Measurements from ENCODE around the gene CCDC187.
A peak's percentile ranks its signal among the peaks of the same experiment; 100 is the strongest.
"Not testable (repeated sequence)": the region's sequence is repeated elsewhere in the genome, so short reads cannot be mapped to it uniquely, and the experiment has no call there.

The CCDC187 gene

DNA sequence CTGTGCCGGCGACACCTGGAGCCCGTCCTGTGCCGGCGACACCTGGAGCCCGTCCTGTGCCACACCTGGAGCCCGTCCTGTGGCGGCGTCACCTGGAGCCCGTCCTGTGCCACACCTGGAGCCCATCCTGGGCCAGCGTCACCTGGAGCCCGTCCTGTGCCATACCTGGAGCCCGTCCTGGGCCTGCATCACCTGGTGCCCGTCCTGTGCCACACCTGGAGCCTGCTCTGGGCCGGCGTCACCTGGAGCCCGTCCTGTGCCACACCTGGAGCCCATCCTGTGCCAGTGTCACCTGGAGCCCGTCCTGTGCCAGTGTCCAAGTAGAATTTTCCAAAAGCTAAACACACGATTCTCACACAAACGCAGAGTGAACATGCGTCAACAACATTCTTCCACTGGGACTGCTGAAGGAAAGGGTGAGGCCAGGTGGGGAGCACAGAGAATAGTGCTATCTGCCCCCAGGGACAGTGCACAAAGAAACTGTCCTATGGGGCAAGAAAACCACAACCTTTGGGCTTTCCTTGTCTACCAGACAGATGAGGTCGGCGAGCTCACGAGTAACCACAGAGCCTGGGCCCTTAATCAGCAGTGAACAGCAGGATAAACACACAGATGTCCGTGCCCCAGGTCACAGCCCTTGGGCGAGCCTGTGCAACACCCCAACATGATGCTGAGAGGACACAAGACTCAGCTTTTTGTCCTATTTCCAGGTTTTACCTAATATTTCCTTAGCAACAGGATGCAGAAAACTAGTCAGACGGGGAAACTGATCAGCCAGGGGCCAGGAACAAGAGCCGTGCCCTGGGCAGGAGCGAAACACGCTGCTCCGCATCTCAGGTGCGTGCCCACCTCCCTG lies 66.2 kb downstream of the CCDC187 start:
- DNase-seq = peak; percentile 66

DNA sequence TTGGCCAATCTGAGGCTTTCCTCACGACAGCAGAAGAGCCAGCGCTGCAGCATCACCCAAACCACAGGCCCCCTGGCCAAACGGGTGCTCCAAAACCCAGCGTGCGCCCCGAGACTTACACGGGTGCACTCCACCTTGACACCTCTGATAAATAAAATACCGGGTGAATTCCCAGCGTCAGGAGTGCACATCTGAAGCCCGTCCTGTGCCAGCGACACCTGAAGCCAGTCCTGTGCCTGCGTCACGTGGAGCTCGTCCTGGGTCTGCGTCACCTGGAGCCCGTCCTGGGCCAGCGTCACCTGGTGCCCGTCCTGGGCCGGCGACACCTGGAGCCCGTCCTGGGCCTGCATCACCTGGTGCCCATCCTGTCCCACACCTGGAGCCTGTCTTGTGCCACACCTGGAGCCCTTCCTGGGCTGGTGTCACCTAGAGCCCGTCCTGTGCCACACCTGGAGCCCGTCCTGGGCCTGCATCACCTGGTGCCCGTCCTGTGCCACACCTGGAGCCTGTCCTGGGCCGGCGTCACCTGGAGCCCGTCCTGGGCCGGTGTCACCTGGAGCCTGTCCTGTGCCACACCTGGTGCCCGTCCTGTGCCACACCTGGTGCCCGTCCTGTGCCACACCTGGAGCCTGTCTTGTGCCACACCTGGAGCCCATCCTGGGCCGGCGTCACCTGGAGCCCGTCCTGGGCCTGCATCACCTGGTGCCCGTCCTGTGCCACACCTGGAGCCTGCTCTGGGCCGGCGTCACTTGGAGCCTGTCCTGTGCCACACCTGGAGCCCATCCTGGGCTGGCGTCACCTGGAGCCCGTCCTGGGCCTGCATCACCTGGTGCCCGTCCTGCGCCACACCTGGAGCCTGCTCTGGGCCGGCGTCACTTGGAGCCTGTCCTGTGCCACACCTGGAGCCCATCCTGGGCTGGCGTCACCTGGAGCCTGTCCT lies 67.2 kb downstream of the CCDC187 start:
- not testable (repeated sequence) for DNase-seq

DNA sequence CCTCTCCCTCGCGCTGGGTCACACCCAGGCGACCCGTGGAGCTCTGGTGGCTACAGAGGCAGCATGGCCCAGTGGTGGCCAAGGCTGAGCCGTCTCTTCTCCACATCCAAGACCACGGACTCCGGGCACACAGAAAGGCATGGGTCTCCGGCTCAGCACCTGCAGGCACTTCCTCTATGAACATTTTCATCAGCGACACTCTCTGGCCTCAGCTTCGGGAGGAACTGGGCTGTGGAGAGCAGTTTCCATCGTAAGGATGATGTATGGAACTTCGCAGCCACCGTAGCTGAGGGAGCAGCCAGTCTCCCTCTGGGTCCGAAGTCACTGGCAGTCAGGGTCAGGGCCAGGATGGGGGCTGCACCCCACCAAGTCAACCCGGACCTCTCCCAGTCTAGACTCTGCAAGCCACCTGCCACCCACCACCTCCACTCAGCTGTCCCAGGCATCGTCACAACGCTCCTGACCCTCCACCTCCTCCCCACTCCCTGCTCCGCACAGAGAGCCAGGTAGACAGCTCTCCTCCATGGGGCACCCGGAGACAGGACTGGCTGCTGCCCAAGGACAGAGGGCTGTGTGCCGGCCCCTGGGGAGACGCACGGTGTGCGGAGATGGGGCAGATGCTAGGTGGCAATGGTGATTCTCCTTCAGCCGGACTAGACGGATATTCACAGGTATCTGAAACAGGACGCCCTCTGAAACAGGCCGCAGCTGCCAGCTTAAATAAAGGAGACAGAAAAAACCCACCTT lies 68.0 kb downstream of the CCDC187 start:
- no peak for DNase-seq

DNA sequence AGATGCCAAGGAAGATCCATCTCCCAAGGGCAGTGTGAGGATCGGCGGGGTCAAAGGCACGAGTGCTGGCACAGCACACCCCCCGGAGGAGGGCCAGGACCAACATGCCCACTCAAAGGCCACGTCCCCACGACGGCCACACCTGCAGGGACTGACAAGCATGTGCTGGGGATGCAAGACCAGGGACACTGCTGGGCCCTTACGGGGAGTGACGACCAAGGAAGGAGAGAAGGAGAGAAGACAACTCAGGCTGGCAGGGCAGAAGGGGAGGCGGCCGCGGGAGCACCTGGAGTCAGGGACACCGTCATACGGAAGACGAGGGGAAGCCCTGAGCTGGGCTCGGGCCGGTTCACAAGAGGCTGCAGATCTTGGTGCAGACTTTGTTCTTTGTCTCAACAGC lies 68.7 kb downstream of the CCDC187 start:
- DNase-seq = no peak

DNA sequence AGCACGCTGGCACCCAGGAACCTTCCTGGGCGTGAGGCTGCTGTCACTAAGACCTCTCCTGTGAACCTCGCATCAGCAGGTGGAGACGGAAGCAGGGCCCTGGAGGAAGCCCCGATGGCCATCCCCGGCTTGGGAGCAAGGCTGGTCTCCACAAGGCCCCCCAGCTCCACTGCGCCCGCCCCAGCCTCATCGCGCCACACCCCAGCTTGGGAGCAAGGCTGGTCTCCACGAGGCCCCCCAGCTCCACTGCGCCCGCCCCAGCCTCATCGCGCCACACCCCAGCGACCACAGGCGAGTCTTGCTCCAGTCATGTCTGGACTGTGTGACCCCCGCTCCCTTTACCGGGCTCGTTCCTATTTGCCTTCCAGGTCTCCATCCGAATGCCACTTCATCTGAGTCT lies 69.3 kb downstream of the CCDC187 start:
- DNase-seq = no peak

DNA sequence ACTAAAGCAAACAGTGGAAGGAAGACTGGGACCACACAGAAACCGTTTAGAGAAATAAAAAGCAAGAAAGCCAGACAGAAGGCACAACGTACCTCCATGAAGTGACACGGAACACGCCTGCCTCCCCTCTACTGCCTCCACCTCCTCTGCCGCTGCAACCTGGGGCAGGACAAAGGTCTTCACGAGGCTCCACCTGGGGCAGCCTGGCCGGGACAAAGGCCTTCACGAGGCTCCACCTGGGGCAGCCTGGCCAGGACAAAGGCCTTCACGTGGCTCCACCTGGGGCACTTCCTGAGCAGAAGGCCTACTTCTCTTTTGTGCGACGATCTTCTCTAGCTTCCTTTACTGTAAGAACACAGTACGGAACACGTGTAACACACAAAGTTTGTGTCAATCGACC lies 70.0 kb downstream of the CCDC187 start:
- no peak for DNase-seq

DNA sequence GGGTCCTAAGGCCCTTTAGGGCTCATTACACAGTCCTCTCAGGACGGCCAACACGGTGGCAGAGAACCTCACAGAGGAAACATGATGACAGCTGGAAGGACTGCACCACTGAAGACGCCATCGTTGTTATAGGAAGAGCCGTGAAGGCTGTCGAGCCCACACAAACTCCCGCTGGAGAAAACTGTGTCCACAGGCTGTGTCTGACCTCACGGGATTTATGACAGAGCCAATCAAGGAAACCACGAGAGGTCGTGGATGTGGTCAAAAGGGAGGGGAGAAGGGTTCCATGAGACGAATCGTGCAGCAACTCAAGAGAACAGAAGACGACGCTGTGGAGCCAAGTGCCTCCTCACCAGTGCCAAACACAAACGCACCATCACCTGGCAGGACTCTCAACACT lies 70.5 kb downstream of the CCDC187 start:
- DNase-seq = peak; percentile 57

DNA sequence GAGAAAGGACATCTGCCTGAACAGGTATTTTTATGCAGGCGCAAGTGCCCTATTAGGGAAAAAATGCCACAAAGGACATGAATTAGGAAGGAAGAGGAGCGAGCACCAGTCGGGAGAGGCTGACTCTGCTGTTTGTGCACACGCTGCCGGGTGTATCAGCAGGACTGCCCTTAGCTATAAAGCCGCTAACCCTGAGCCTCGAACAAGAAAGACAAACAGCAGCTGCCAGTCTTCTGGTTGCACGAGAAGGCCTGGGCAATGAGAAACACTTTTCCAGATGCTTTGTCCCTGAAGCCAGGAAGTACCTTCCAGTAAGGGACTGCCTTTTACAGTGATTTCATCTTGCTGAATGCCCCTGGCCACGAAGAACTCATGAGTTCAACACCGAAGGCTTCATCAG lies 70.9 kb downstream of the CCDC187 start:
- no peak for DNase-seq

DNA sequence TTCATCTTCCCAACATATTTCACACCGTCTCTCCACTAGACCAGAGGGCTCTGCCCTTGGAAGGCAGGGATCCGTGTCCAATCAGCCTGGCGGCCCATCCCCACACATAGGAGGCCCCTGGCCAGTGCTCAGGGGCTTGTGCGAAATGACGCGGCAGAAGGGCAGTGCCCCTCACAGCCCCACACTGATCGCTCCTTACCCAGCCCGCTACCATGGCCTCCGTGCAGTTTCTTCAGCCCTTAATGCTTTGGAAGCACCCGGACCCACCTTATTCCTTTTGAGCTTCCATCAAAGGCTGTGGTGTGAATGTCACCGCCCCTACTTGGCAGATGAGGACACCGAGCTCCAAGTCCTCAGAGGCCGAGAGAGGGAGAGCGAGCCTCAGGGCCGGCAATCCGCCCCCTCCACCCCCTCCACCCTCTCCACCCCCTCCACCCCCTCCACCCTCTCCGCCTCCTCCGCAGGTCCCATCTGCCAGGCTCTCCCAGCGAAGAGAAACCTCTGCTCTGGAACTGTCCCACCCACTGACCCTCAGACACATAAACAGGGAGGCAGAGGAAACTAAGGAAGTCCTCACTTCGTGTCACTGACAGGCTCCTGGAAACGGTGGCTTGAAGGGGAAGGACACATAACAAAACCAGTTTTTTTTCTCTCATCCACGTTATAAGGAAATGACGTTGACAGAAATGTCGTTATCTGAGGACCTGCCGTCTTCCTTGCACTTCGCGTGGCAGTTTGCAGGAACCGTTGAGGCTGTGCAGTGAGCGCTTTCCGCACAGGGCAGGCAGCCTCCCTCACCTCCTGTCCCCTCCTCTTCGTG lies 72.2 kb downstream of the CCDC187 start:
- no peak for DNase-seq

DNA sequence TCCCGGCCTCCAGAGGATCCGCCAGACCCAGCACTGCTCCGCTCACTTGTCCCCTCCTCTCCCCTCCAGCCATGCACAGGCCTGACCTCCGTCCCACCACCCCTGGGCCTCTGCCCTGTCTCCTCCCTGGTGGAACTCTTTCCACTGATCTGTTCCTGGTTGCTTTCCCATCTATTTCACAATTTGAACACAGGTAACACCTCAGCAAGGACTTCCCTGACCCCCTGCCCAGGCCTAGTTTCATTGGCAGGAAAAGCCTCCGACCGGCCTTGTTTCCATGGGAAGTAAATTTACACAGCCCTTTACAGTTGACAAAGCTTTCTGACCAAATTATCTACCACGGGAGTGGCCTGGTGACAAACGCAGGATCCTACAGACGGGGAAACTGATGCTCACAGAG lies 73.1 kb downstream of the CCDC187 start:
- no peak for DNase-seq

DNA sequence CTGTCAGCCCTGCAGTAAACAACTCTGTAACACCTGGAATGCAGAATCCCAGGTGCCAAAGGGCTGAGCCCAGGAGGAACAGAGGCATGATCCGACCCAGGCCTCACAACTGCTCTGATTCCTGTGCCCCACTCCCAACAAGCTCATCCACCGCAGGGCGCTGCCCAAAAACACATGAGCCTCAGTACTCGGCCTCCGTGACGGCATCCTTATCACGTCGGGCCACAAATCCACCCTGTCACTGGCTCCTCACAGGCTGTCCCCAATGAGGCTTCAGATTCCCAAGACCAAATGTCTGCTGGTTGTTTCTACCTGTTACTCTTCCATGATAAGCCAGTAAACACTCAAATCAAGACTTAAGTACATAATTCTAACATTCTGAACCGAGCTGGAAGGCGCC lies 73.5 kb downstream of the CCDC187 start:
- DNase-seq = no peak

DNA sequence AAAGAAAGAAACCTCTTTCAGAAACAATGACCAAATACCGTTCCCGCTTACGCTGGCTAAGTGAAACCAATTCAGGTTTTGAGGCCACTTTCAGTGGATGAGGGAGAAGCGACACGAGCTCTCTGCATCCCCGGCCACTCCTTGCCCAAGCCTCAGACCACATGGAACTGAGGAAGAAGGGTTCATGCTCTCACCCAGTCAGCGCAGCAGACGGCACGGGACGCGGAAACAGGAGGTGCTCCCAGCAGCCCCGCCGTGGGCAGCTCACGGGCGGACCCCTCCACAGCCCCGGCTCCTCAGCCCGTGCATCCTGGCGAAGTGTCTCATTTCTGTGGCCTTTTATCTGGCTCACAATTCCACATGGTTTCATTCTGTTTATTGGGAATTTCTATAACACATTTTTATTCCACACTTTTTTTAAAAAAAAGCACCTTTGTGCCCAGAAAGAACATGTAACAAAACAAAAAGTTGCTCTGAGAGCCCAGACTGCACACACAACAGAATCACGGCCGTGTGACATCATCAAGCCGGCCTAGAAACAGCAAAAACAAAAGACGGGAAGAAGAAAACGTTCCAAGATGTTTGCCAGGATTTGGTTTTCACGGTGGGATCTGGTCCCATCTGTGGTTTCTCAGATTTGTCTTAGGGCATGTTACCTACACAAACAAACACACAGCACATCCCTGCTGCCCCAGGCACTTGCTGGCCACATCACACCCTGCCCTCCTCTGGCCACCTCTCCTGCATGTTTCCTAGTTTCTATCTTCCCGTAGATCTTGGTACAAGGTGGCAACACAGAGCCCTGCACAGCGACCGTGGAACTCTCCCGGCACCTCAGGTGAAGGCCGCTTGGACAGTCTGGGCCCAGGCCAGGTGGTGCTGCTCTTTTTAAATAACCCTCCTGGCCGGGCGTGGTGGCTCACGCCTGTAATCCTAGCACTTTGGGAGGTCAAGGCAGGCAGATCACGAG lies 74.5 kb downstream of the CCDC187 start:
- DNase-seq = no peak

DNA sequence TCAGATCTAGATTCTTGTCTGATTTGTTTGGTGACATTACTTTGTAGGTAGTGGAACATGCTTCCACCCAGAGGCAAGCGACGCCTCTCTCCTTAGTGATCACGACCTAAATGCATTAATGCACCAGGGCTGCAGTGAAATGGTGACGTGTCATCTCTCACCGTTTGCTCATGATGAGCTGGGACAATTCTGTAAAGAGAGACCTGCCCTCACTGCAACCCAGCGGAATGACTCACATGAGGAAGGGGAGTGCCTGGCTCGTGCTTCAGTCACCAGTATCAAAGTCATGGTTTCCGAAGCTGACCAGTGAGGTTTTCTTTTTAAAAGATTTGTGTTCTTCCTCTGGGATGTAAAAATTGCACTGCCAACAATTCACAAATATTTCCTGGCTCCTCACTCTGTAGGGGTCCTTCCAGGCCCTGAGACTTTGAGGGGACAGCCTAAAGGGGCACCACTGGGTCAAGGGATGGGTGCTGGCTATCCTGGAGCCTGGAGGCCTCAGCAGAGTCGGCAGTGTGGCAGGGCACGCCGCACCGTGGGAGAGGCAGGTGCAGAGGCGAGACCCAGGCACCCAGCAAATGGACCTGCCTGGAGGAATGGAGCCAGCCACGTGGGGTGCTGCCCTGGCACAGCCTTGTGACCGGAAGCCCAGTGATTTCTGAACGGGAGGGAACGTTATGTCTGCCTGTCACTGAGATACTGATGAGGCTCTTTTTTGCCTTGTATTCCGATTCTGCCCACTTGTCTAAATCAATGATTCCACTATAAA lies 75.6 kb downstream of the CCDC187 start:
- DNase-seq = peak; percentile 23

DNA sequence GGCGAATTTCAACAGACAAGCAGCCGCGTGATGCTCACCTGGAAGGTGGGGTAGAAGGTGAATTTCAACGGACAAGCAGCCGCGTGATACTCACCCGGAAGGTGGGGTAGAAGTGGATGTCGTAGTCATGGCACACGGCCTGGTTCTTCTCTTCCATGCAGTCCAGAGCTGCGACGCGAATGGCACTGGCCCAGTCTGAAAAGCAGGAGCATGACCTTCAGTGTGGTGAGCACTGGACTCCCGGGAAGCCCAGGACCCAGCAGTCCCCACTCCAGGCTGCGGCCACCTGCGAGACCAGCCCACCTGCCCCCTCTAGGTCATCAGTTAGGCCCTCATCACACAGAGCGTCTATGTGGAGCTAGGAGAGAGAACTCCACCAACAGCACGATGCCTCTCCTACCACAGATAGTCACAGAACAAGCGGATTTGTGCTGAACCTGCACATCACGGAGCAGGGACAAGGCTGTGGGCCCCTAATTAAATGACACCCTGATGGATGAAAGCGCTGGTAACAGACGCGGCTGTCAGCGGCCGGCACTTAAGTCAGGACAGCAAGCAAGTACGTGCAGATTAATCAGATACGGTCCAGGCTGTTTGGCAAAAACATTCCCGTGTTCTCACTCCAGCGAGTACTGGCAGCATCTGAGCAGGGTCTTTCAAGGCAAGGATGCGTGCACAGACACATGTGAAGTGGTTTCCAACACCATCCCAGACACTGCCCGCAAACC lies 77.0 kb downstream of the CCDC187 start:
- DNase-seq = no peak

DNA sequence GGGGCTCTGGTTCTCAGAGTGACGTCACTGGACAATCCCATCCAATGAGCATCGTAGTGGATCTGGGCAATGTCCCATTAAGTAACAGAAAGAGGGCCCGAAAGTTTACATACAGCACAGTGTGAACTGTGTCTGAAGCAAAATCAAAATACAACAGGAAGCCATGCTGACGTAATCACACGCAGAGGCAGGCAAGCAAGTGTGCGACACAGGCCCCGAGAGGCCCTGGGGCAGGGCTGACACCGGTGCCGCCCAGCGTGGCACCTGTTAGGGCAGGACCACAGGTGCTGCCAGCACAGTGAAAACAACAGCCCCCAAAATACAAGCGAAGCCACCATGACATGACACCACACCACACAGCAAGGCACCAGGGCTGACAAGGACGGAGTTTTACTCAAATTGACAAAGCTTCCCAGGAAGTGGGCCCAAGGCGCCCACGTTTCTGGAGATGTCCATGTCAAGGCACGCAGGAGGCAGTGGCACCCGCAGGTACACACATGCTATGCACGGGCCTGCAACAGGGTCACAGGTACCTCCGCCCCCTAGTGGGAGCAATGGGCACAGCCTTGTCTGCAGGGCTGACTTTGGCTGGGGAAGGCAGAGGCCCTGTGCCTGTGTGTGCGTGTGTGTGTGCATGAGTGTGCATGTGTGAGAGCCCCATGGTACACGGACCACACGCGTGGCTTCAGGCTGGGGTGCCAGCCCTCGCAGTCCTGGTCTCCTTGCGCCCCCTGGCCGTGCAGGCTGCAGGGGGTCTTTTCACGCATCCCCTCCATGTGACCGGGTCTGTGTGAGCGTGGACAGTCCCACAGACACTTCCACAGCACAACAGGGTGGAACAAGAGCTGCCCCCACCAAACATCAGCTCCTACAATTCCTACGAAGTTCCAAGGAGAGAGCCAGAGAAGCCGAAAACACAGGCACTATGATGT lies 77.9 kb downstream of the CCDC187 start:
- peak; percentile 45 for DNase-seq

DNA sequence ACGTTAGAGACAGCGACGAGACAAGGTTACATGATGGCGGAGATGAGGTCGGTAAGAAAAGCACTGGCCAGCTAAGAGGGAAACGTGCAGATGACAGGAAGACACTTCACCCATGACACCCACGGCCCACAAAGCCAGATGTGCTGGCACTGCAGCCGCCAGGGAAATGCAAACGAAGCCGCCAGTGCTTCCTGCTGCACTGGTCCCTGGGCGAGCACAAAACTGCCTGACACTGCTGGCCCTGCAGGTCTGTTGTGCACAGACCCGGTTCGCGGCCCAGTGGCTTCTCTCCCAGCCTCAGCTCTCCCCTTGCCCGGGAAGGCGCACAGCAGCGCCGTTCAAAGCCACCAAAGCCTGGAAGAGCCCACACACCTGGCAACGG lies 78.5 kb downstream of the CCDC187 start:
- DNase-seq = peak; percentile 45

DNA sequence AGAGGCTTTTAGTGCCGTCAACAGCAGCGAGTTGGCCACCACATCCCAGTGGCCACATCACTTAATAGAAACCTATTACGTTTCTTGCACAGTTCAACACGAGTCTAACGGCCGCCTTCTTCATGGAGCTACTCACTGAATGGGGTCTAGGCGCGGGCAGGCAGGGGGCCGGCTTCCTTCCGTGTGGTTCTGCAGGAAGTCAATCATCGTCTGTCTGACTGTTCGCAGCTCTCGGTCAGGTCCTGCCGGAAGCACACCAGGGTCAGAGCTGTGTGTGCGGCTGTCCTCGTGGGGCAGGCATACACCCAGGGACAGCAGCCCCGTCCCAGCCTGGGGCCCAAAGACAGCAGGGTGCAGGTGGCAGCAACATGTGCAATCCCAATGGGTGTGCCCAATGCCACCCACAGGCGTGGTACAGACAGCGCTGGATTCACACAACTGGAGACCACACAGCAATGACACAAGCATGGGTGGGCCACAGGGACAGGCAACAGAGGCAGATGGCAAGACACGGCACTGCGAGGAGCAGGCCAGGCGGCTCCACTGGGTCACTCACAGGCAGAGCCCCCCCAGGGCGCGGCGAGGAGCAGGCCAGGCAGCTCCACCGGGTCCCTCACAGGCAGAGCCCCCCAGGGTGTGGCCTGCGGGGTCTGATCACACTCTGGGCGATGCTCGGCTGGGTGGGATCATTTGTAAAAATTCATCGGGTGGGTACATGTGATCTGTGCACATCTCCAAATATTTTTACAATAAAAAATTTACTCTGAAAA lies 79.8 kb downstream of the CCDC187 start:
- DNase-seq = no peak

DNA sequence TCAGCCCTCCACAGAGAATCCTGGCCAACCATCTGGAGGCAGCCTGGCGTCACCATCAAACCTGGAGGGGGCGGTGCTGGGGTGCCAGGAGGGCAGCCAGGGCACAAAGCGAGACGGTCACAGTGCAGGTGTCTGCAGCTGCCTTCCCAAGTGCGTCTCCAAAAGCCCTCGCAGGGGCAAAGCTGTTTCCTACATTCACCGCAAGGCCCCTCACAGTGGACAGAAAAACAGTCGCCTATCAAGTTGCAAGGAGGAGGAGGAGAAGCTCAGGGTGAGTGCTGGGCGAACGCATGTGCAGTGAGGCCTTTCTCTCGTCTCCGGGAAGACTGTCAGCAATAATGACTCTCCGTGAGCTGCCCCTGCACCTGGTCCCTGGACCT lies 81.0 kb downstream of the CCDC187 start:
- DNase-seq = no peak
